ENCODE data around the gene GPR143.

GPR143 gene

GRCh38 chrX:9677098-9677739 lies 88.4 kb downstream of the GPR143 start:
- H3K9me3 Mint-ChIP-seq (ENCODE audit: low read depth): no peaks in the 10 kb centered on the region

GRCh38 chrX:9676738-9677097 lies 88.9 kb downstream of the GPR143 start:
- H3K36me3 Mint-ChIP-seq: peaks cover 16% of the 10 kb centered on the region
- H3K4me3 Mint-ChIP-seq: no peak overlapping the region
- H3K4me1 Mint-ChIP-seq (ENCODE audit: low read depth): peaks cover 28% of the 10 kb centered on the region
- no peak overlapping the region for H3K27ac Mint-ChIP-seq
- no peaks in the 10 kb centered on the region for H3K9me3 Mint-ChIP-seq (ENCODE audit: low read depth)
- H3K27me3 Mint-ChIP-seq: no peaks in the 10 kb centered on the region

More at GRCh38 chrX:9677098-9677739, 88.4 kb downstream of the GPR143 start:
- Mint-ChIP-seq H3K27ac (no peak overlapping the region), H3K36me3 (peaks cover 15% of the 10 kb centered on the region), H3K4me1 (ENCODE audit: low read depth) (peaks cover 27% of the 10 kb centered on the region), H3K4me3 (peak overlapping the region; percentile 17), H3K27me3 (no peaks in the 10 kb centered on the region)

GRCh38 chrX:9676306-9676705 lies 89.3 kb downstream of the GPR143 start:
- H3K4me1 Mint-ChIP-seq (ENCODE audit: low read depth): peaks cover 28% of the 10 kb centered on the region
- peaks cover 16% of the 10 kb centered on the region for H3K36me3 Mint-ChIP-seq
- no peak overlapping the region for H3K4me3 Mint-ChIP-seq
- no peaks in the 10 kb centered on the region for H3K27me3 Mint-ChIP-seq
- no peaks in the 10 kb centered on the region for H3K9me3 Mint-ChIP-seq (ENCODE audit: low read depth)
- no peak overlapping the region for H3K27ac Mint-ChIP-seq
